Calu3 (cell line): Measurements from ENCODE around the gene NR1H4. TPM values are rescaled to one million over a fixed set of nuclear protein-coding genes. Genes with fewer than 3 reads are reported as not detected.

Experiments
- BruUV-seq: library from RNA; stranded (reverse); fragments of 400-500 nt; replicated peaks from 2 replicates; lab custom pipeline; 2021; lab: Mats Ljungman, UMichigan
- CTCF ChIA-PET: fragments of 300-600 bp; sonication (Branson Sonifier 250); formaldehyde crosslinking; loops from one replicate; lab custom pipeline; 2022; ENCODE audit warnings: antibody characterized with exemption; lab: Charles Lee
- DNase-seq: peaks from one replicate; pipeline ENCODE4 v3.0.0; 2022
- H3K27ac Mint-ChIP-seq: one replicate; pipeline ENCODE4 v1.8.0; 2022; ENCODE audit warnings: mixed read lengths; ENCODE audit not compliant: unreplicated experiment
- H3K27me3 Mint-ChIP-seq: one replicate; pipeline ENCODE4 v1.8.0; 2022; ENCODE audit warnings: mixed read lengths; ENCODE audit not compliant: unreplicated experiment
- H3K36me3 Mint-ChIP-seq: one replicate; pipeline ENCODE4 v1.8.0; 2022; ENCODE audit warnings: mild to moderate bottlenecking, moderate library complexity, mixed read lengths; ENCODE audit not compliant: insufficient read depth, unreplicated experiment
- H3K4me1 Mint-ChIP-seq: one replicate; pipeline ENCODE4 v1.8.0; 2022; ENCODE audit warnings: mild to moderate bottlenecking, low read depth, mixed read lengths; ENCODE audit not compliant: unreplicated experiment
- H3K4me3 Mint-ChIP-seq: one replicate; pipeline ENCODE4 v1.8.0; 2022; ENCODE audit warnings: mild to moderate bottlenecking, low read depth, moderate library complexity, mixed read lengths; ENCODE audit not compliant: unreplicated experiment
- H3K9me3 Mint-ChIP-seq: one replicate; pipeline ENCODE4 v1.8.0; 2022; ENCODE audit warnings: low read depth, mixed read lengths; ENCODE audit not compliant: unreplicated experiment
- intact Hi-C: fragments of 100-400 bp; cut with micrococcal nuclease; formaldehyde crosslinking; loops from one replicate; pipeline ENCODE4 v1.10.0; 2022; ENCODE audit not compliant: unreplicated experiment
- total RNA-seq: library from RNA; stranded (reverse); gene quantifications from 2 replicates; pipeline ENCODE4 v1.2.3, GENCODE V29; 2022
- TF ChIP-seq, protein P1 (sequence below): fragments of 200-600 bp; IDR thresholded peaks from one replicate; pipeline ENCODE4 v1.8.0; 2022; ENCODE audit warnings: antibody characterized with exemption; ENCODE audit not compliant: unreplicated experiment

NR1H4 gene
- total RNA-seq, 1 experiment from 2014 or later, result 5.2 TPM

GRCh38 chr12:100564905-100565467 is 91.3 kb downstream of the NR1H4 start:
- TF ChIP-seq, protein P1, sequence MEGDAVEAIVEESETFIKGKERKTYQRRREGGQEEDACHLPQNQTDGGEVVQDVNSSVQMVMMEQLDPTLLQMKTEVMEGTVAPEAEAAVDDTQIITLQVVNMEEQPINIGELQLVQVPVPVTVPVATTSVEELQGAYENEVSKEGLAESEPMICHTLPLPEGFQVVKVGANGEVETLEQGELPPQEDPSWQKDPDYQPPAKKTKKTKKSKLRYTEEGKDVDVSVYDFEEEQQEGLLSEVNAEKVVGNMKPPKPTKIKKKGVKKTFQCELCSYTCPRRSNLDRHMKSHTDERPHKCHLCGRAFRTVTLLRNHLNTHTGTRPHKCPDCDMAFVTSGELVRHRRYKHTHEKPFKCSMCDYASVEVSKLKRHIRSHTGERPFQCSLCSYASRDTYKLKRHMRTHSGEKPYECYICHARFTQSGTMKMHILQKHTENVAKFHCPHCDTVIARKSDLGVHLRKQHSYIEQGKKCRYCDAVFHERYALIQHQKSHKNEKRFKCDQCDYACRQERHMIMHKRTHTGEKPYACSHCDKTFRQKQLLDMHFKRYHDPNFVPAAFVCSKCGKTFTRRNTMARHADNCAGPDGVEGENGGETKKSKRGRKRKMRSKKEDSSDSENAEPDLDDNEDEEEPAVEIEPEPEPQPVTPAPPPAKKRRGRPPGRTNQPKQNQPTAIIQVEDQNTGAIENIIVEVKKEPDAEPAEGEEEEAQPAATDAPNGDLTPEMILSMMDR, result no peak
- H3K4me3 Mint-ChIP-seq, result no peak overlapping the region
- no peaks in the 10 kb centered on the region for H3K27me3 Mint-ChIP-seq
- peaks cover 2% of the 10 kb centered on the region for H3K9me3 Mint-ChIP-seq
- H3K4me1 Mint-ChIP-seq, result peaks cover 24% of the 10 kb centered on the region
- H3K27ac Mint-ChIP-seq, result no peak overlapping the region
- no TSS peak for BruUV-seq
- intact Hi-C loops, result no loop called here
- CTCF ChIA-PET, result no interaction called here
- no peak for DNase-seq
- no peaks in the 10 kb centered on the region for H3K36me3 Mint-ChIP-seq

GRCh38 chr12:100565987-100566545 is 92.4 kb downstream of the NR1H4 start:
- H3K9me3 Mint-ChIP-seq, result no peaks in the 10 kb centered on the region
- H3K36me3 Mint-ChIP-seq, result no peaks in the 10 kb centered on the region
- peaks cover 24% of the 10 kb centered on the region for H3K4me1 Mint-ChIP-seq
- intact Hi-C loops, result no loop called here
- CTCF ChIA-PET, result no interaction called here
- no peak overlapping the region for H3K27ac Mint-ChIP-seq
- no peak overlapping the region for H3K4me3 Mint-ChIP-seq
- no peak for DNase-seq
- no TSS peak for BruUV-seq
- no peaks in the 10 kb centered on the region for H3K27me3 Mint-ChIP-seq
- TF ChIP-seq, protein P1, result no peak

GRCh38 chr12:100566887-100567637 is 93.4 kb downstream of the NR1H4 start:
- intact Hi-C loops, result no loop called here
- TF ChIP-seq, protein P1, result no peak
- DNase-seq, result no peak
- Mint-ChIP-seq H3K4me1 (peaks cover 24% of the 10 kb centered on the region), H3K27me3 (no peaks in the 10 kb centered on the region), H3K36me3 (no peaks in the 10 kb centered on the region), H3K4me3 (no peak overlapping the region), H3K27ac (no peak overlapping the region), H3K9me3 (no peaks in the 10 kb centered on the region)
- BruUV-seq, result no TSS peak
- CTCF ChIA-PET, result interaction anchor here (1.3 kb wide), 1 partner anchor 12 kb away, joined by 4 read pairs; no protein-coding TSS in a partner anchor

DNA sequence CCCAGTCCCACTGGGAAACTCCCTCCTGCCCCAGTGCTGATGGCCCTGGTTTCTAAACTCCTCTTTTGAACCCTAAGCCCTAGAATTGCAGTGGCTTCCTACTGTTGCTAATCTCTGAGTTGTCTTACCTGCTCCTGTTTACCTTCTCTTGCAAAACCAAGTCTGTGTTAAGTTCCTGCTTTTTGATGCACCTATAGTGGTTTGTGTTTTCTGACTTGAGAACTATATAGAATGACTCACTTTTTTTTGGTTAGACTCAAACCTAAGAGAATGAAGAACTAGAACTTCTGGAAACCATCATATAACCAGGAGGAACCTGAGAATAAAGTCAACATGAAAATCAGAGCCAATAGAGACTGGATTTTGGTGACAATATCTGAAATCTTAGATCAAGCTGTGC is 94.3 kb downstream of the NR1H4 start:
- no TSS peak for BruUV-seq
- Mint-ChIP-seq H3K36me3 (peaks cover 1% of the 10 kb centered on the region), H3K4me3 (no peak overlapping the region), H3K27me3 (no peaks in the 10 kb centered on the region), H3K9me3 (no peaks in the 10 kb centered on the region), H3K4me1 (peaks cover 24% of the 10 kb centered on the region), H3K27ac (no peak overlapping the region)
- intact Hi-C loops, result no loop called here
- CTCF ChIA-PET, result no interaction called here
- TF ChIP-seq, protein P1, result no peak
- DNase-seq, result no peak
